GM19467 (cell line): ENCODE data around the gene DACH2.

Experiments
- ATAC-seq: cut with Tn5 transposase; IDR thresholded peaks from one replicate; pipeline ENCODE4 v1.9.1; 2021; ENCODE audit warnings: mild to moderate bottlenecking, moderate library complexity; ENCODE audit not compliant: unreplicated experiment

The DACH2 gene

DNA sequence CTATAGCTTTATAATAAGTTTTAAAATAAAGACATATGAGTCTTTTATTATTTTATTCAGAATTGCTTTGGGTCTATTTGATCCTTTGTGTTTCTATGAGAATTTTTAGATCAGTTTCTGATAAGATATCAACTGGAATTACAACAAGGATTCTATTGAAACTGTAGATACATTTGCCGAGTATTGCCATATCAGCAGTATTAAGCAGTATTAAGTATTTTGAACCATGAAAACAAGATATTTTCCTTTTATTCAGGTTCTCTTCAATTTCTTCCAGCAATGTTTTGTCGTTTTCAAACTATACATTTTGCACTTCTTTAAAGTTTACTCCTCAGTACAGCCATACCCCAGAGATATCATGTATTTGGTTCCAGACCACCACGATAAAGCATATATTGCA is 598.8 kb downstream of the DACH2 start:
- no peak for ATAC-seq

- ATAC-seq: no peak
Observed at GRCh38 chrX:86805241-86805640, 657.0 kb downstream of the DACH2 start.

DNA sequence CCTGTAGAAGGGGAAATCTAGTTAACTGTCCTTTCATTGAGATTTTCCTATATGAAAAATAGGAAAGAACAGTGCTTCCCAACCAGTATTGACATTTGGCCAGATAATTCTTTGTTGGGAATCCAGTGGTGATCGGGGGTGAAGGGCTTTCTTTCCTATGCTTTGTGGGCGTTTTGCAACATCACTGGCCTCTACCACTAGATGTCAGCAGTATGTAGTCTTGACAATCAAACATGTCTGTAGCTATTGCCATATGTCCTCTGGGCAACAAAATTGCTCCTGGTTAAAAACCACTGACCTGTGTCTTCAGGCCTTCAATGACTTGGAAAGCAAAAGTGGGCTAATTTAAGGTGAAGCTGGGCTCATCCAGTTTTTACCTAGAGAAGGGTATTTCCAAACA is 658.5 kb downstream of the DACH2 start:
- ATAC-seq: no peak

GRCh38 chrX:86809651-86810050 is 661.4 kb downstream of the DACH2 start:
- ATAC-seq: no peak

GRCh38 chrX:86829786-86830185 is 681.5 kb downstream of the DACH2 start:
- no peak for ATAC-seq

GRCh38 chrX:86830685-86831084 is 682.4 kb downstream of the DACH2 start:
- no peak for ATAC-seq

- ATAC-seq: no peak
Observed at GRCh38 chrX:86845101-86845500, 696.9 kb downstream of the DACH2 start.
